ENCODE results near the gene CAMTA2. TPM values are rescaled to one million over a fixed set of nuclear protein-coding genes. Genes with fewer than 3 reads are reported as not detected.

CAMTA2 gene
- total and polyA plus RNA-seq, 9 of the 15 experiments (the other 6 are each of a cell fraction or from before 2014, with no cell fraction given), result 0.24 to 25.1 (median 6.3) TPM

DNA sequence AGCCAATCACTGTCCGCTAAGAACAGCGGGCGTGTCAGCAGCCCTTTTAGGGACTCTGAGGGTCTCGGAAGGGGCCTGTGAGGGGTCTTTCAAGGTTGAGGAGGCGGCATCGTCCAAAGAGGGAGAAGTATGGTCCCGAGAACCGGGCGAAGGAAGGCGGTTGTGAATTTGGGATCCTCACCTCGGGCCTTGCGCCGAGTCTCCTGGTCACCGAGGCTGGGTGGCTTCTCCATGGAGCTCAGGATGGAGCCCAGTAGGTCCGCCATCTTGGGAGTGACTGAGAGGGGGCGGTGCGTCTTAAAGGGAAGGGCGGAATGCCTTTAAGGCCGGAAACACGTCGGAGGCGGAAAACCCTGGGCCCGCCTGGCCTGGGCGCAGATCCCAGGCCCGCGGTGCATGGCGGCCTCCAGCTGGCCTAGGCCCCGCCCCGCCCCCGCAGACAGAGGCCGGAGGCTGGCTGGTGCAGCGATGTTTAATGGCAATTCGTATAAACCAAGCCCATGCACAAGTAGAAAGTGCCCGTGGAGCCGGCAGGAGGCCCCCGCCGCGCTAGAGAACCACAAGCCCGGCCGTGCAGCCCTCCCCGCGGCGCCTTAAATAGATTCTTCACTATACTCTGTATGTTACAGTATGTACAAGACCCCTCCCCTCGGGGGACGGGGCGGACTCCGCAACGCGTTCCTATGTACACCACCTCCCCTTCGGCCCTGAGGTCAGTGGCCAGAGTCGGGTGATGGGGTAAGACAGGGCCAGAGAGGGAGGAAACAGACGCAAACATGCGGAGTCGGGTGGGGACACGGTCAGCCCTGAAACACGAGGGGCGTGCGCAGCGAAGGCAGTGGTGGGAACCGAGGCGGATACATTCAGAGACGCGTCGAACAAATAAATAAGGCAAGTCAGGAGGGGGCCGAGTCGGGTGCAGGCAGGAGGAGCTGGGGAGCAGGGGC is 19.7 kb downstream of the CAMTA2 start, which contains the start of gene SPAG7 (continued):
- TF ChIP-seq TSHZ1 (CRISPR knock-in tag; IDR thresholded peaks at IDR 0.05) (no peak), ZFX (CRISPR knock-in tag; IDR thresholded peaks at IDR 0.05) (peak; percentile 88), HDAC2 (IDR thresholded peaks at IDR 0.05) (peak; percentile 13; the same call in 1 of the 2 replicates), HMBOX1 (IDR thresholded peaks at IDR 0.05) (no peak), HMGN3 (IDR thresholded peaks at IDR 0.05; ENCODE audit: borderline replicate concordance, extremely low read depth, insufficient read length, low read depth, low read length) (peak; percentile 92), XRCC5 (IDR thresholded peaks at IDR 0.05; ENCODE audit: low read depth, low read length) (peak; percentile 42; the same call in 1 of the 2 replicates), EP400 (IDR thresholded peaks at IDR 0.05) (peak; percentile 82), CREB1 (IDR thresholded peaks at IDR 0.05) (no peak), CREB1 (CRISPR knock-in tag; IDR thresholded peaks at IDR 0.05) (peak; percentile 13; the same call in 1 of the 2 replicates), RB1 (IDR thresholded peaks at IDR 0.05; ENCODE audit: low read depth) (0 out of 2 replicates have a peak, but pooled peaks have one; percentile 47), NR2C1 (IDR thresholded peaks at IDR 0.05) (no peak), NR2C1 (tag; IDR thresholded peaks at IDR 0.05) (0 out of 2 replicates have a peak, but pooled peaks have one; percentile 27), OTX1 (CRISPR knock-in tag; IDR thresholded peaks at IDR 0.05) (0 out of 2 replicates have a peak, but pooled peaks have one; percentile 54), PATZ1 (CRISPR knock-in tag; IDR thresholded peaks at IDR 0.05; ENCODE audit: borderline replicate concordance) (no peak), PHF8 (IDR thresholded peaks at IDR 0.05; ENCODE audit: borderline replicate concordance, low read length) (peak; percentile 58)
- TF ChIP-seq, protein P1, sequence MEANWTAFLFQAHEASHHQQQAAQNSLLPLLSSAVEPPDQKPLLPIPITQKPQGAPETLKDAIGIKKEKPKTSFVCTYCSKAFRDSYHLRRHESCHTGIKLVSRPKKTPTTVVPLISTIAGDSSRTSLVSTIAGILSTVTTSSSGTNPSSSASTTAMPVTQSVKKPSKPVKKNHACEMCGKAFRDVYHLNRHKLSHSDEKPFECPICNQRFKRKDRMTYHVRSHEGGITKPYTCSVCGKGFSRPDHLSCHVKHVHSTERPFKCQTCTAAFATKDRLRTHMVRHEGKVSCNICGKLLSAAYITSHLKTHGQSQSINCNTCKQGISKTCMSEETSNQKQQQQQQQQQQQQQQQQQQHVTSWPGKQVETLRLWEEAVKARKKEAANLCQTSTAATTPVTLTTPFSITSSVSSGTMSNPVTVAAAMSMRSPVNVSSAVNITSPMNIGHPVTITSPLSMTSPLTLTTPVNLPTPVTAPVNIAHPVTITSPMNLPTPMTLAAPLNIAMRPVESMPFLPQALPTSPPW (CRISPR knock-in tag; IDR thresholded peaks at IDR 0.05), result peak; percentile 68
- TF ChIP-seq, protein P2, sequence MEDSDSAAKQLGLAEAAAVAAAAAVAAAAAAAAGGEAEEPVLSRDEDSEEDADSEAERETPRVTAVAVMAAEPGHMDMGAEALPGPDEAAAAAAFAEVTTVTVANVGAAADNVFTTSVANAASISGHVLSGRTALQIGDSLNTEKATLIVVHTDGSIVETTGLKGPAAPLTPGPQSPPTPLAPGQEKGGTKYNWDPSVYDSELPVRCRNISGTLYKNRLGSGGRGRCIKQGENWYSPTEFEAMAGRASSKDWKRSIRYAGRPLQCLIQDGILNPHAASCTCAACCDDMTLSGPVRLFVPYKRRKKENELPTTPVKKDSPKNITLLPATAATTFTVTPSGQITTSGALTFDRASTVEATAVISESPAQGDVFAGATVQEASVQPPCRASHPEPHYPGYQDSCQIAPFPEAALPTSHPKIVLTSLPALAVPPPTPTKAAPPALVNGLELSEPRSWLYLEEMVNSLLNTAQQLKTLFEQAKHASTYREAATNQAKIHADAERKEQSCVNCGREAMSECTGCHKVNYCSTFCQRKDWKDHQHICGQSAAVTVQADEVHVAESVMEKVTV (CRISPR knock-in tag; IDR thresholded peaks at IDR 0.05), result 0 out of 2 replicates have a peak, but pooled peaks have one; percentile 16
